Measurements from ENCODE around the gene CYB5RL. TPM values are rescaled to one million over a fixed set of nuclear protein-coding genes. Genes with fewer than 3 reads are reported as not detected.
"Not testable (repeated sequence)": the region's sequence is repeated elsewhere in the genome, so short reads cannot be mapped to it uniquely, and the experiment has no call there.

The CYB5RL gene
- polyA plus RNA-seq, 1 of the 3 experiments (the other 2 are of a cell fraction): 3.3 TPM

- peaks cover 44 to 86% of the 10 kb centered on the region in 2 experiments for H3K36me3 ChIP-seq (replicated peaks in 1 of 2; ENCODE audit: control insufficient read depth in 1 of 2, insufficient read depth in 2 of 2, low read length in 1 of 2)
- no peaks in the 10 kb centered on the region for H3K9me2 ChIP-seq
- CTCF ChIA-PET: interaction anchor here (1.0 kb wide), 1 partner anchor 10 kb away, joined by 3 read pairs; no protein-coding TSS in a partner anchor
- no peak overlapping the region for H3K4me2 ChIP-seq
- H3K9ac ChIP-seq: no peak overlapping the region
- no peak for TF ChIP-seq FOSL2 (IDR thresholded peaks at IDR 0.05; ENCODE audit: borderline replicate concordance, low read depth)
- TF ChIP-seq REST (IDR thresholded peaks at IDR 0.05; ENCODE audit: low read depth, low read length): no peak
- no peak for TF ChIP-seq CHD2 (IDR thresholded peaks at IDR 0.05; ENCODE audit: low read length, partially characterized antibody)
- TF ChIP-seq NRF1 (IDR thresholded peaks at IDR 0.05; ENCODE audit: low read depth, low read length): no peak
- TF ChIP-seq MXI1 (IDR thresholded peaks at IDR 0.05; ENCODE audit: low read depth, low read length): no peak
- TF ChIP-seq EP300 (IDR thresholded peaks at IDR 0.05; ENCODE audit: borderline replicate concordance in 1 of 2, low read depth in 1 of 2, low read length in 1 of 2): no peak
- no peak for TF ChIP-seq TAF1 (IDR thresholded peaks at IDR 0.05; ENCODE audit: borderline replicate concordance, low read depth, low read length)
- H3K9me3 ChIP-seq: no peaks in the 10 kb centered on the region
- no peaks in the 10 kb centered on the region for H3K79me2 ChIP-seq (ENCODE audit: insufficient read depth)
- H4K20me1 ChIP-seq (ENCODE audit: insufficient read depth): no peaks in the 10 kb centered on the region
- no peak overlapping the region for H2AFZ ChIP-seq (ENCODE audit: low read depth)
- POLR2A ChIA-PET: no interaction called here
- no peak for DNase-seq
- no peaks in the 10 kb centered on the region for H3K4me1 ChIP-seq (ENCODE audit: control insufficient read depth in 1 of 2, insufficient read depth in 2 of 2, low read depth in 1 of 2, low read length in 1 of 2)
- H3K27me3 ChIP-seq (ENCODE audit: insufficient read depth): no peaks in the 10 kb centered on the region
- H3K4me3 ChIP-seq (ENCODE audit: low read depth in 2 of 2, low read length in 1 of 2): no peak overlapping the region
- no peak overlapping the region for H3K27ac ChIP-seq (ENCODE audit: low read depth in 2 of 2, low read length in 1 of 2)
- no peaks in the 10 kb centered on the region for H3F3A ChIP-seq (replicated peaks; ENCODE audit: insufficient read depth)
- WGBS (ENCODE audit: low lambda C conversion rate): 71% methylated on average over 1 of the region's 1 CpG
Observed at GRCh38 chr1:54212872-54213271, 13.0 kb upstream of the CYB5RL start.

GRCh38 chr1:54207896-54208295, 8.1 kb upstream of the CYB5RL start:
- peaks cover 13% of the 10 kb centered on the region for H3K79me2 ChIP-seq (ENCODE audit: insufficient read depth)
- WGBS (ENCODE audit: low lambda C conversion rate): 82% methylated on average over 3 of the region's 4 CpGs
- H2AFZ ChIP-seq (ENCODE audit: low read depth); H3K4me3 ChIP-seq (ENCODE audit: low read depth in 2 of 2, low read length in 1 of 2); DNase-seq; H3K9me2 ChIP-seq; H3K9ac ChIP-seq; H4K20me1 ChIP-seq (ENCODE audit: insufficient read depth); H3K27ac ChIP-seq (ENCODE audit: low read depth in 2 of 2, low read length in 1 of 2); H3K4me2 ChIP-seq; H3K27me3 ChIP-seq (ENCODE audit: insufficient read depth); H3F3A ChIP-seq (replicated peaks; ENCODE audit: insufficient read depth); POLR2A ChIA-PET; CTCF ChIA-PET; H3K9me3 ChIP-seq; H3K4me1 ChIP-seq (ENCODE audit: control insufficient read depth in 1 of 2, insufficient read depth in 2 of 2, low read depth in 1 of 2, low read length in 1 of 2): not testable (repeated sequence)
- peaks cover 48 to 67% of the 10 kb centered on the region in 2 experiments for H3K36me3 ChIP-seq (replicated peaks in 1 of 2; ENCODE audit: control insufficient read depth in 1 of 2, insufficient read depth in 2 of 2, low read length in 1 of 2)

- no peak overlapping the region for H2AFZ ChIP-seq (ENCODE audit: low read depth)
Observed at GRCh38 chr1:54207287-54207686, 7.5 kb upstream of the CYB5RL start.

More at GRCh38 chr1:54207287-54207686, 7.5 kb upstream of the CYB5RL start:
- Histone ChIP-seq H3K4me3 (ENCODE audit: low read depth in 2 of 2, low read length in 1 of 2) (no peak overlapping the region), H3K4me1 (ENCODE audit: control insufficient read depth in 1 of 2, insufficient read depth in 2 of 2, low read depth in 1 of 2, low read length in 1 of 2) (no peaks in the 10 kb centered on the region), H3K36me3 (replicated peaks in 1 of 2; ENCODE audit: control insufficient read depth in 1 of 2, insufficient read depth in 2 of 2, low read length in 1 of 2) (peaks cover 44 to 61% of the 10 kb centered on the region in 2 experiments), H3F3A (replicated peaks; ENCODE audit: insufficient read depth) (no peaks in the 10 kb centered on the region), H3K9ac (no peak overlapping the region), H3K4me2 (no peak overlapping the region), H3K27me3 (ENCODE audit: insufficient read depth) (no peaks in the 10 kb centered on the region), H3K9me3 (no peaks in the 10 kb centered on the region), H4K20me1 (ENCODE audit: insufficient read depth) (no peaks in the 10 kb centered on the region), H3K27ac (ENCODE audit: low read depth in 2 of 2, low read length in 1 of 2) (no peak overlapping the region), H3K79me2 (ENCODE audit: insufficient read depth) (peaks cover 20% of the 10 kb centered on the region), H3K9me2 (no peaks in the 10 kb centered on the region)
- ChIA-PET POLR2A (no interaction called here), CTCF (no interaction called here)
- no peak for TF ChIP-seq NFIC (IDR thresholded peaks at IDR 0.05; ENCODE audit: borderline replicate concordance)
- no peak for TF ChIP-seq TEAD4 (IDR thresholded peaks at IDR 0.05; ENCODE audit: borderline replicate concordance, insufficient read depth)
- TF ChIP-seq NRF1 (IDR thresholded peaks at IDR 0.05; ENCODE audit: low read depth, low read length): no peak
- no peak for TF ChIP-seq MAX (IDR thresholded peaks at IDR 0.05; ENCODE audit: low read depth)
- no peak for TF ChIP-seq SIN3A (IDR thresholded peaks at IDR 0.05; ENCODE audit: borderline replicate concordance, low read depth, low read length)
- 100% methylated on average over 1 of the region's 1 CpG for WGBS (ENCODE audit: low lambda C conversion rate)
- DNase-seq: no peak

Data from SK-N-SH (cell line).